T-helper 2 cell treated with Interferon-gamma antibody and Interleukin-4, amounts not matched to agents 100 ng/mL and 5 ng/mL, for 36 hours (primary cell): ENCODE measurements around the gene TGM1. TPM values are rescaled to one million over a fixed set of nuclear protein-coding genes. Genes with fewer than 3 reads are reported as not detected.
"Not testable (repeated sequence)": the region's sequence is repeated elsewhere in the genome, so short reads cannot be mapped to it uniquely, and the experiment has no call there.

ENCODE experiments used
- intact Hi-C: fragments of 100-400 bp; cut with micrococcal nuclease; formaldehyde crosslinking; loops from one replicate; pipeline ENCODE4 v1.15.1; 2023
- total RNA-seq: library from RNA; stranded (reverse); gene quantifications from 2 replicates; pipeline ENCODE4 v1.2.3, GENCODE V29; 2022

Gene TGM1
- total RNA-seq, 1 donor from 2014 or later, result 5.6 TPM

DNA sequence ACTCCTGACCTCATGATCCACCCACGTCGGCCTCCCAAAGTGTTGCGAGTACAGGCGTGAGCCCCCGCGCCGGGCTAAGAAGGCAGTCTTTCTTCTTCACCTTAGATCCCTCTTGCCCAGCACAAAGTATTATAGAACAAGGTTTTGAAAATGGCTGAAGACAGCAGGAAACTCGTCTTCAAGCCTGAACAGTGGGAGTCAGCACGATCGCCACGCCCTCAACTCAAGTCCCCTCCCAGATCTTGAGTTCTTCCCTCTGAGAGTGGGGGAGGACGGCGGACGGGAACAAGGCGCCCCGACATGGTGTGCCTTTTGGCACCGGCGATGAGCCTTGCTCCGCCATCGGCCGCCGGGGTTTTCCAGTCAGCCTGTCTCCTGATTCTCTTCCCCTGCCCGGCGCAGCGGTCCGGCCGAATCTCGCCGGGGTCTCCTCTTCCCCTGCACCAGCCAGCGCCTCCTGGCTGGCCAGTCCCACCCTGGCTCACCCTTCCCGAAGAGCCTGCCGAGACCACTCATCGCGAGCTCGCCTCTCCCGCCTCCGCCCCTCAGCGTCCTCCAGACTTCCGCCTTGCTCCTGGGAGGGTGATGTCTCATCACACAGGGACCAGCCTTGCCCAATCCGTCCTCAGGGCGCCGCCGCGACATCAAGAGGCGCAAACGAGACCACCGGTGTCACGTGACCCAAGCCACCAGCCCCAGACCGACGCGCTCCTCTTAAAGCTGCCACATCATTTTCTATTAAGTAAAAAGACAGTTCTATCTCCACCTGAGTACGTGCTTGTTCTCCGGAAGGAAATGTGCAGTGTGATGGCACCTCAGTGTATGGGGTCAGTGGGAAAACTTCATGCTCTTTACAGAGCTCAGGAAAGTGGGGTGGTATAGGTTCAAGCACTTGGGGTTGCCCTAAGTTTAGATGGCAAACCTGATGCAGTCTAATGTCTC lies 49.8 kb downstream of the TGM1 start, which contains the start of gene CHMP4A:
TSS of gene CHMP4A (minus strand) at position 565 of the 942 bp plus-strand sequence. CDS start at position 516, 49 bp downstream.
- intact Hi-C loops, result loop anchor here (1.0 kb wide), 7 partner anchors 18 to 229 kb away; partner anchors contain the start of genes DCAF11, IPO4, IRF9 and LTB4R

GRCh38 chr14:24211311-24211710 lies 51.7 kb downstream of the TGM1 start:
- intact Hi-C loops, result no loop called here

- intact Hi-C loops, result no loop called here
These were observed 55.4 kb downstream of the TGM1 start for GRCh38 chr14:24207625-24208024.

DNA sequence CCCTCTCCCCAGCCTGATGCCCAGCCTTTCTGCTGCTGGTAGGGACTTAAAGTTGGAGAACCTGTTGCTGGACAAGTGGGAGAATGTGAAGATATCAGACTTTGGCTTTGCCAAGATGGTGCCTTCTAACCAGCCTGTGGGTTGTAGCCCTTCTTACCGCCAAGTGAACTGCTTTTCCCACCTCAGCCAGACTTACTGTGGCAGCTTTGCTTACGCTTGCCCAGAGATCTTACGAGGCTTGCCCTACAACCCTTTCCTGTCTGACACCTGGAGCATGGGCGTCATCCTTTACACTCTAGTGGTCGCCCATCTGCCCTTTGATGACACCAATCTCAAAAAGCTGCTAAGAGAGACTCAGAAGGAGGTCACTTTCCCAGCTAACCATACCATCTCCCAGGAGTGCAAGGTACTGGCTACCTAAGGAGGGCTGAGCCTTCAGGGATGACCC lies 55.8 kb downstream of the TGM1 start:
- intact Hi-C loops, result no loop called here

DNA sequence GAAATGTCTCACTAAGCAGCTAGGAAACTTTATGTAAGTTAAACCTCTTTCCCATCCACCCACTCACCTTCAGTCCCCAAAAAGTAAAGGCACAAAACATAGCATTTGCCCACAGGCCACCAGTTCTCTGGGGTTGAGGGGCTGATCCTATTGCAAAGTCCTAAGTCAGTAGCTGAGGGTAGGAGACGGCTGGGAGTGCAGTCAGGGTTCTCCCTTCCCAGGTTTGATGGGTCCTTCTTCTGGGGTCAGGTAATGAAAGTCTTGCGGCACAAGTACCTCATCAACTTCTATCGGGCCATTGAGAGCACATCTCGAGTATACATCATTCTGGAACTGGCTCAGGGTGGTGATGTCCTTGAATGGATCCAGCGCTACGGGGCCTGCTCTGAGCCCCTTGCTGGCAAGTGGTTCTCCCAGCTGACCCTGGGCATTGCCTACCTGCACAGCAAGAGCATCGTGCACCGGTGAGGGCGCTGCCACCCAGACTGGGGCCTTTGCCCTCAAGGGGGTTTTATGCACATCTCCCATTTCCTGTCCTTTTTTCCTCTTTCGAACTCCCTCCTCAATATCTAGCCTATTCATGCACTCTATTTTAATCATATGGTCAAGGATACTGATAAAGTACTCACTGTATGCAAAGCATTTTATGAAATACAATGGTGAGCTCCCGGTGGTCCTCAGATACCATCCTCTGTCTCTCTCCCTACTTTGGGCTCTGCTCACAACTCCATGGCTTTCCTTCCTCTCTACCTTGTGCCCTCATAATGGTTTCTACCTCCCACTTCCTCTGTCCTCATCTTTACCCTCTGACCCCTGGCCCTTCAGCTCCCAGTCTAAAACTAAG lies 56.5 kb downstream of the TGM1 start:
- intact Hi-C loops, result no loop called here

DNA sequence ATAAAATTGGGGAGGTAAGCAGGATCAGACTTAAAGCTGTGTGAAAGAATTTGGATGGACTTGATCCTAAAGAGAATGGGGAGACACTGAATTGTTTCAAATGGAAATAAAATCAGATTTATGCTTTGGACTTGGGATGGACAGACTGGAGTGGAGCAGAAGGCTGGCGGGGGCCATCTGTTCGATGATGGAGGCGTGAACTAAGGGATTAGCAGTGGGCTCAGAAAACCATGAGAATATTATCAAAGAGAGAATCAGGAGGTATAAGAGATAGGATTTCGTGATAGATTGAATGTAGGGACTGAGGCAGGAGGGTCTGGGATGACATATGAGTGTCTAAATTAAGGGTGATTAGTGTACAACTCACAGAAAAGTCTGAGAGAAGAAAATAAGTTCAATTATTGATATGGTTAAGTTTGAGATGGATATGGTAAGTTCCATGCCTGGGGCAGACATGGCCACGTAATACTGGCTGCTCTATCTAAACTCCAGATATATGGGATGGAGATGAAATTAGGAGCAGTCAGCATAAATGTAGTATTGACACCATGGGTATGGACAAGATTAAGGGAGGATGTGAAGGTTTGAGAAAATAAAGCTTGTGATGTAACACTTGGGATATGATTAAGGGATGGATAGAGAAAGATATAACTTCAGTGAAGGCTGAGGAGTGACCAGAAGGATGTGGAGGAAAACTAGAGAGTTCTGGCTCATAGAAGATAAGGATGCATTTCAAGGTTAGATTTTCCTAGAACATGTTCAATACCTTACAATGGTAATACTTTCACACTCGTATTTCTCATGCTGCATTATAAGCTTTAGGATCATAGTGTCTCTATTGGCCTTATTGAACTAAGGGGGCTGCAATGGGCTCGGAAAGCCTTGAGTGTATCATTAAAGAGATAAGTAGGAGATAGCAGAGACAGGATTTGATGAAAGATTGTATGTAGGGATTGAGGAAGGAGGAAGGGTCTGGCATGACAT lies 58.5 kb downstream of the TGM1 start:
- intact Hi-C loops, result no loop called here

GRCh38 chr14:24203249-24203886 lies 59.6 kb downstream of the TGM1 start:
- intact Hi-C loops, result not testable (repeated sequence)

GRCh38 chr14:24202538-24202937 lies 60.4 kb downstream of the TGM1 start:
- intact Hi-C loops, result not testable (repeated sequence)

Other genes with a start within 250 kb of the TGM1 start
- gene CARMIL3, start 211.2 kb downstream of the TGM1 start, total RNA-seq, result 0.73 and 0.82 TPM in 2 replicates
- gene CPNE6, start 191.6 kb downstream of the TGM1 start, total RNA-seq, result not detected in 2 replicates
- 55.4 and 60.4 TPM in 2 replicates for gene PCK2, start 168.9 kb downstream of the TGM1 start, total RNA-seq
- gene DCAF11, start 148.4 kb downstream of the TGM1 start, total RNA-seq, result 81.8 and 84.9 TPM in 2 replicates
- gene NRL, start 148.2 kb downstream of the TGM1 start, total RNA-seq, result 2.4 and 2.9 TPM in 2 replicates
- gene FITM1, start 132.5 kb downstream of the TGM1 start, total RNA-seq, result 0.57 and 1.1 TPM in 2 replicates
- 517 and 520 TPM in 2 replicates for gene PSME1, start 127.0 kb downstream of the TGM1 start, total RNA-seq
- 22.1 and 23.3 TPM in 2 replicates for gene EMC9, start 121.6 kb downstream of the TGM1 start, total RNA-seq
- 725 and 729 TPM in 2 replicates for gene PSME2, start 116.6 kb downstream of the TGM1 start, total RNA-seq
- 128 and 138 TPM in 2 replicates for gene RNF31, start 115.7 kb downstream of the TGM1 start, total RNA-seq
- gene IRF9, start 101.9 kb downstream of the TGM1 start, total RNA-seq, result 264 and 265 TPM in 2 replicates
- 66.0 and 68.7 TPM in 2 replicates for gene REC8, start 91.1 kb downstream of the TGM1 start, total RNA-seq
- 50.2 and 55.0 TPM in 2 replicates for gene IPO4, start 74.4 kb downstream of the TGM1 start, total RNA-seq
- gene TM9SF1, start 67.7 kb downstream of the TGM1 start, total RNA-seq, result 41.2 and 42.6 TPM in 2 replicates
- 0.34 and 0.39 TPM in 2 replicates for gene TSSK4, start 57.5 kb downstream of the TGM1 start, total RNA-seq
- 85.8 and 90.3 TPM in 2 replicates for gene CHMP4A, start 49.7 kb downstream of the TGM1 start, total RNA-seq
- 11.1 and 13.8 TPM in 2 replicates for gene MDP1, start 47.1 kb downstream of the TGM1 start, total RNA-seq
- 191 and 199 TPM in 2 replicates for gene NEDD8, start 30.8 kb downstream of the TGM1 start, total RNA-seq
- 59.8 and 60.9 TPM in 2 replicates for gene GMPR2, start 30.2 kb downstream of the TGM1 start, total RNA-seq
- gene TINF2, start 20.6 kb downstream of the TGM1 start, total RNA-seq, result 129 and 136 TPM in 2 replicates
- gene RABGGTA, start 8.4 kb upstream of the TGM1 start, total RNA-seq, result 45.9 and 54.4 TPM in 2 replicates
- 20.7 and 29.6 TPM in 2 replicates for gene DHRS1, start 36.6 kb upstream of the TGM1 start, total RNA-seq
- gene NOP9, start 36.7 kb upstream of the TGM1 start, total RNA-seq, result 41.3 and 41.6 TPM in 2 replicates
- 28.6 and 29.5 TPM in 2 replicates for gene CIDEB, start 44.8 kb upstream of the TGM1 start, total RNA-seq
- gene LTB4R2, start 47.0 kb upstream of the TGM1 start, total RNA-seq, result 16.6 and 17.5 TPM in 2 replicates
- gene LTB4R, start 48.3 kb upstream of the TGM1 start, total RNA-seq, result 19.2 and 23.4 TPM in 2 replicates
- gene ADCY4, start 71.9 kb upstream of the TGM1 start, total RNA-seq, result 3.5 and 5.8 TPM in 2 replicates
- 29.7 and 34.6 TPM in 2 replicates for gene RIPK3, start 76.8 kb upstream of the TGM1 start, total RNA-seq
- 0.09 TPM in 1 of 2 replicates, not detected in the other for gene NFATC4, start 105.0 kb upstream of the TGM1 start, total RNA-seq
- 0.14 TPM in 2 replicates for gene NYNRIN, start 135.8 kb upstream of the TGM1 start, total RNA-seq
- gene CBLN3, start 166.5 kb upstream of the TGM1 start, total RNA-seq, result 5.0 and 5.5 TPM in 2 replicates
- gene KHNYN, start 166.8 kb upstream of the TGM1 start, total RNA-seq, result 76.6 and 79.3 TPM in 2 replicates
- gene SDR39U1, start 179.6 kb upstream of the TGM1 start, total RNA-seq, result 48.2 and 56.4 TPM in 2 replicates
- gene CMA1, start 245.1 kb upstream of the TGM1 start, total RNA-seq, result not detected in 2 replicates